Measurements from ENCODE around the gene RNF5.

RNF5 gene

GRCh38 chr6:32152769-32153563, 25.2 kb upstream of the RNF5 start:
- DNase-seq = no peak

- DNase-seq = no peak
These were observed 24.4 kb upstream of the RNF5 start, which contains the start of gene PPT2 for GRCh38 chr6:32153564-32154513. Gene PPT2 (plus strand): TSS chr6:32154141. CDS start chr6:32154595, 454 bp downstream.

GRCh38 chr6:32154514-32155161, 23.6 kb upstream of the RNF5 start:
- DNase-seq = no peak

GRCh38 chr6:32156891-32157290, 21.3 kb upstream of the RNF5 start:
- no peak for DNase-seq

GRCh38 chr6:32158052-32158451, 20.2 kb upstream of the RNF5 start:
- DNase-seq = no peak

DNA sequence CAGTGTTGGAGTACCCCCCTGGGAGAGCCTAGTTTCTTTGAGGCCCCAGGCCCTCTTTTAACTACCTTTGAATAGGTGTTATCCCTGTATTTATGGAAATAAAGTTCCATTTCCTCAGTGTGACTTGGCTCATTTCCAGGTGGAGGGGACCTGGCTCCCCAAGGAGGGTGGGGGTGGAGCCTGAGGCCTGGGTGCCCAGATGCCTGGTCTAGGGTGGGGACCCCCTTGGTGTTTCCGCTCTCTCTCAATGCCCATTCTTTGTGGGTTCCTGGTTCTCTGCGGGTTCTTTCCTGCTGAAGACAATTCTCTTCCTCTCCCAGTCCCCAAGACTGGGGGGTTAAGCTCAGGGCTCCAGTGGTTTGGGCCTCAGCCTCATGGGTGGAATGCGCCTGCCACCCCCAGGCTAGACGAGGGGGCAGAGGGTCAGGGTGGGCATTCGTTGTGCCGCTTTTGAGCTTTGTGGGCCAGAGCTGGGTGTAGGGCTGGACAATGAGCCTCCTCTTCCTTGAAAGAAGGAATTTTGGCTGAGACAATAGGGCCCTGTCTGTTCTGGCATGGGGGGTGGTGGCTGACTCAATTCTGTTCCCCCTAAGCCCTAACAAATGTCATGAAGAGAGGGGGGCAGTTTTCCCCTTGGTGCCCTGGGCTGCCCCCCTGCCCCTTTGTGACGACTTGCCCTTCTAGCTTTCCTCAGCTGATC, 14.5 kb upstream of the RNF5 start:
- no peak for DNase-seq

DNA sequence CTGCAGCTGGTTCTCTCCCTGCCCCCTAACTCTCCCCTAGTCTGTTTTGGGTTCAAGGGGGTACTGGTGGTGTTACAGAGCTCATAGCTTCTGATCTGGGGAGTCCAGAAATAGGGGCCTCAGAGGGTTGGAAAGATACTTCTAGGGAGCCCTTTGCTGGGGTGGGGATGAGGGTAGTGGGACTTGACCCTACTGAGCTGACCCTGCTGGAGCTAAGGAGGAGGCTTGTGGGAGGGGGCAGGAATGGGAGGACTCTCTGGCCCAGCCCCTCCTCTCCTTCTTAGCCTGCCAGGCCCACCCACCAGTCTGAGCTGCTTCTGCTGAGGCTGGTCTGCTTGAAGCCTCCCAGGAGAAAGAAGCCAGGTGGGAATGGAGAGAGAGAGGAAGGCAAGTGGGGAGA, 13.9 kb upstream of the RNF5 start, which contains the start of gene EGFL8:
Gene EGFL8 (plus strand): TSS at position 301 of the 400 bp plus-strand sequence. CDS start 1,571 bp downstream, outside the sequence.
- no peak for DNase-seq

GRCh38 chr6:32166411-32167061, 11.7 kb upstream of the RNF5 start:
- DNase-seq = no peak

GRCh38 chr6:32167154-32167760, 10.9 kb upstream of the RNF5 start:
- no peak for DNase-seq

- no peak for DNase-seq
These were observed 10.4 kb upstream of the RNF5 start for GRCh38 chr6:32167761-32168262.

GRCh38 chr6:32168350-32168749, 9.9 kb upstream of the RNF5 start:
- no peak for DNase-seq

DNA sequence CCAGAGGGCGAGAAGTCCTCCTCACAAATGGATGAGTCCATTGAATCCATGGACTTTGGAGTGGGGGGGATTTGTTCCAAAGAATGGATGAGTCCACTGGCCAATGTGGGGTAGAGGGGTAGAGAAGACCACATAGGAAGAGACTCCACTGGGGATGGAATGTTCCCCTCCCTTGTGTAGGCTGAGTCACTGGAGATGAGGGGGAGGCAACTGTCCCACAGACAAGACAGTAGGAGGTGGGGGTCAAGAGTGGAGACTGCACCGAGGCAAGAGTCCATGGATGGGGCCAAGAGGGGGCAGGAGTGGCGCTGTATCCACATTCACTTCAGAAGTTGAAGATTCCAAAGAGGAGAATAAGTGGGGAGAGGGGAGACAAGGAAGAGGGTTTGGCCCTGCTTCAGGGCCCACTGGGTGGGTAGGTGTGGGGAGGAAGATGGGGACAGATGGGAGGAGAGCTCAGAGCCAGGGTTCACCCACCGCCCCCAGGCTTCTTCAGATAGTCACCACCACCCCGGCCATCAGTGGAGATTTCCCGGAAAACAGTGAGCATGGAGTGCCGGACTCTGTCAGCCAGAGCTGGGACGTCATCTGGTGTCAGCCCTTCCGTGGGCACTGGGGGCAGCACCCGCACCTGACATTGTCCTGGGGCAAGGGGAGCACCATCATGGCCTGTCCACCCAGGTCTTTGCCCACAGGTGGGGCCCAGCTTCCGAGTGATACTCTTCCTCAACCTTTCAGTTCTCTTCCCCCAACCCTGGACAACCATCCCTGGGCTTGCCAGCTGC, 9.2 kb upstream of the RNF5 start:
- no peak for DNase-seq

DNA sequence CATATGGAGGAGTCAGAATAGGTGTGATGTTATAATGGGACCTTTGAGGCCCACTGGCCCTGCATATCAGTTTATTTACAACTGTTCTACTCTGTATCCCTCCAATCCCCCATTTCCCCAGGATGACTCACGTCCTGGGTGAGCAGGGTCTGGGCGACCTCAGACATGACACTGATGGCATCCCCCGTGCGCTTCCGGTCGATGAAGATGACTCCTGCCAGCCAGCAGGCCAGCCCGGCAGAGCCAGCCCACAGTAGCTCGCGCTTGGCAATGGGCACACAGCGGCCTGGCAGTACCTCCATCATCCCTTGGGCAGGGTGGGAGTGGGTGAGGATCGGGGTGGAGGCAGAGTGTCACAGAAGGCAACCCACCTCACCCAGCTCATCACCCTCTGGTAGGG, 7.9 kb upstream of the RNF5 start:
- DNase-seq = no peak

DNA sequence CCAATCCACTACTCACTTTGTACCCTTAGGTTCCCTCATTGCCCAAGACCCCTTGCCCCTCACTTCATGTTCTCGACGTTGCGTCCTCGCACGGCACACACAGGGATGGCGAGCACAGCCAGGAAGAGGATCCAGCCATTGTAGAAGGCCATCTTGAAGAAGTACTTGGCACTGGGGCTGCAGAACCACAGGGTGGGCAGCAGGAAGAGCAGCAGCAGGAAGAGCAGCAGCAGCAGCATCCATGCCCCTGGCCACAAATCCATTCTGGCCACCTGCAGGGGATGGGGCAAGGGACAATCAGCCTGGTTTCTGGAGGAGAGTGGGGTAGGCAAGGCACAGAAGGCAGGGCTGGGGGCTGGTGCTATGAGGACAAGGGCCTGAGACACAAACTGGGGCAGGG, 7.0 kb upstream of the RNF5 start:
- DNase-seq = no peak

DNA sequence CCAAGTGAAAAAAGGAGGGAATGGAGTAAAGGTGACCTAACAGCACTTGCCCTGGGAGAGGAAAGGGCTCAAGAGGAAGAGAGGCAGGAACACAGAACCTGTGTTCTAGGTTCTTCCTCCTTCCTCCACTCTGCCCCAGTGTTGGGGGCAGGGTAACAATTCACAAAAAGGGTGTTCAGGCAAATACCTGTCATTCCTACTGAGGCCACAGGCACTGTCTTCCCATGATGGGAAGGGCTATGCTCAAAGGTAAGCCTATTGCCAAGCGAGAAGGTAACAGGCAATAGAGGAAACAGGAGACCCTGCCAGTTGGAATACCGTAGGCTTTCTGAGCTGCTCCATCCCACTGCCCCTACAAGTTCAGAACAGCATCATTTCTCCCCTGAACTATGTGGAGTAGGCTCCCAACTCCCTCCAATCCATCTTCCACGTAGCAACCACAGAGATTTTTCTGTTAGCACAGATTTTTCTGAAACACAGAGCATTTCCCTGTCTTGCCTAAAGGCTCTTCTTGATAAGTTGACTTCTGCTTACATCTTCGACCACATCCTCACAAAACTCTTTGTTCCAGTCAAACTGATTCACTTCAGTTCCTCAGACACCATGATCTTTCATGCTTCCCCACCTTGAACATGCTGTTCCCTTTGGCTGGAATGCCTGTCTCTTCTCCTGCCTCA, 5.0 kb upstream of the RNF5 start:
- DNase-seq = no peak

DNA sequence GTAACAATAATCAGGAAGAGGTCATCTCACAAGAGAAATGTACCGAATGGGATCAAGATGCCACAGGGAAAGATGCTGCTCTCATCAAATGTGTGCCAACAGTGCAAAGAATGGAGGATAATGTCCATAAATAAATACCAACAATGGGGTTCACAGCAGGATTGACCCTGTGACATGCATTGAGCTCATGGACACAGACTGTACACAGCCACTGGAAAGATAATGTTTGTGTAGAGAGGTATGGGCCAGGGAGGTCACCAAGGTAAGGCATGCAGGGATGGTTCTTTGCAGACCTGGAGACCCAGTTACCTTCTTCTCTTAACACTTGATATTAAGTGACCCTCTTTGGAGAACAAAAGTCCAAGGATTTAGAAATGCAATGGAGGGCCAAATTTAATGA, 3.8 kb upstream of the RNF5 start:
- no peak for DNase-seq

GRCh38 chr6:32175322-32175710, 2.9 kb upstream of the RNF5 start:
- no peak for DNase-seq

GRCh38 chr6:32175711-32176475, 2.3 kb upstream of the RNF5 start, which contains the start of gene AGPAT1:
Gene AGPAT1 (minus strand): TSS chr6:32176084. CDS start chr6:32171496, 4,588 bp downstream.
- peak; percentile 84 for DNase-seq

Measured in NCI-H187 treated with DMSO at 0.1 percent for 48 hours (cell line).